ENCODE measurements around the gene GRID2.

GRCh38 chr4:93605163-93605562 is 1301.4 kb downstream of the GRID2 start:
- no peak for TF ChIP-seq CTCF (IDR thresholded peaks at IDR 0.05)
- TF ChIP-seq YY1 (IDR thresholded peaks at IDR 0.05; ENCODE audit: low read depth) = no peak
- TF ChIP-seq GATA2 (CRISPR knock-in tag; IDR thresholded peaks at IDR 0.05) = no peak
- no peak for TF ChIP-seq USF2 (IDR thresholded peaks at IDR 0.05; ENCODE audit: borderline replicate concordance, low read depth, low read length)
- no peak for TF ChIP-seq TAF1 (IDR thresholded peaks at IDR 0.05; ENCODE audit: borderline replicate concordance, low read depth, low read length)
- no peak for TF ChIP-seq POLR2AphosphoS5 (IDR thresholded peaks at IDR 0.05; ENCODE audit: low read depth, low read length)
- no peak for TF ChIP-seq FOSL2 (IDR thresholded peaks at IDR 0.05; ENCODE audit: borderline replicate concordance, low read depth)
- no peak for TF ChIP-seq EP300 (IDR thresholded peaks at IDR 0.05; ENCODE audit: borderline replicate concordance in 1 of 2, low read depth in 1 of 2, low read length in 1 of 2)
- no peak for TF ChIP-seq TCF12 (IDR thresholded peaks at IDR 0.05)

All from SK-N-SH (cell line).